HG03064 (cell line): ENCODE data around the gene BOD1L2.

ENCODE experiments used
- ATAC-seq: cut with Tn5 transposase; IDR thresholded peaks from one replicate; pipeline ENCODE4 v1.9.1; 2021; ENCODE audit warnings: low read depth; ENCODE audit not compliant: unreplicated experiment

Gene BOD1L2

DNA sequence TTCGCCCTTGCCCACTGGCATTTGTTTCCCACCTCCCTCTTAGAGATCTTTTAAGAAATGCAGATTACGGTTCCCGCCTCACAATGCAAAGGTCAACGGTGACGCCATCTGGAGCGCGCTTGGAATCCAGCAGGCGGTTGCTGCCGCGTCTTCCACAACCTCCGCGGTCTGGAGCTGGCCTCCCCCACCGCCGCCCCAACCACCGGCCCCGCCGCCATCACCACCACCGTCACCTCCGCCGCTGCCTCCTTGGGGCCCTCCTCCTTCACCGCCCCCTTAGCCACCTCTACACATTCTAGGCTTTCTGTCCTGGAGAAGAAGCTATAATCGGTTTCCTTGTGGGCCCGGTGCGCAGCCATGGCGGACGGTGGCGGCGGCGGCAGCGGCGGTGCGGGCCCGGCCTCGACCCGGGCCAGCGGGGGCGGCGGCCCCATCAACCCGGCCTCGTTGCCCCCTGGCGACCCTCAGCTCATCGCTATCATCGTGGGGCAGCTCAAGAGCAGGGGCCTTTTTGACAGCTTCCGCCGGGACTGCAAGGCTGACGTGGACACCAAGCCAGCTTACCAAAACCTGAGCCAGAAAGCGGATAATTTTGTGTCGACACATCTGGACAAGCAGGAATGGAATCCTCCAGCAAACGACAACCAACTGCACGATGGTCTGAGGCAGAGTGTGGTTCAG is at the start of gene BOD1L2:
Gene BOD1L2, plus strand, starts transcription at position 132 of the 681 bp plus-strand sequence. Its CDS starts 226 bp downstream, at position 358.
- ATAC-seq = no peak

DNA sequence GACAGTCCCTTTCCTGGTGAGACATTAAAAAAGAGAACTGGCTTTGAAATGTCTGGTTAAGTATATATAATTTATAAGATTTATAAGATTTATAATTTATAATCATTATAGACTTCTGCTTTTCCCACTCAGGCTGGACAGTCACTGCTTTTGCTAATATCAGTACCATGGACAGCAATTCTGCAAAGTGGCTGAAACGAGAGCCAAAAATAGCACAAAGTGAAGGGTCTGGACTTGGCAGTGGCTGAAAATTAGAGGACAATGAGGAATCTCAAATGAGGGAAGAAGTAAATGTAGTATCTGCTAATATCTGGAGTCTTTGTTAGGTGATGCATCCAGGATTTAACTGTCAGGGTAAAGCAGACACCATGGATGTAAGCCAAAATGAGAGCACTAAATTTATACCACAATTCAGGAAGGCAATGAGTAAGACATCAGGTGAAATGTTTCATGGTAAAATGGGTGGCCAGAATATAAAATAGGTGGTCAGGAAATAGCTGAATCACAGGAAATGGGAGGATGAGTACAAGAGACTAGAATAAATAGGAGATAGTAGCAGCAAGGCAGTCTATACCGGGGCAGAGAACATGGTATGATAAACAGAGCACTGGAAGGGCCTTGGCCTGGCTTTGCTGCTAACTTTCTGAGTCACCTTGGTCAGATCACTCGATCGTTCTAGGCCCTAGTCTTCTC is 39.6 kb upstream of the BOD1L2 start:
- no peak for ATAC-seq

DNA sequence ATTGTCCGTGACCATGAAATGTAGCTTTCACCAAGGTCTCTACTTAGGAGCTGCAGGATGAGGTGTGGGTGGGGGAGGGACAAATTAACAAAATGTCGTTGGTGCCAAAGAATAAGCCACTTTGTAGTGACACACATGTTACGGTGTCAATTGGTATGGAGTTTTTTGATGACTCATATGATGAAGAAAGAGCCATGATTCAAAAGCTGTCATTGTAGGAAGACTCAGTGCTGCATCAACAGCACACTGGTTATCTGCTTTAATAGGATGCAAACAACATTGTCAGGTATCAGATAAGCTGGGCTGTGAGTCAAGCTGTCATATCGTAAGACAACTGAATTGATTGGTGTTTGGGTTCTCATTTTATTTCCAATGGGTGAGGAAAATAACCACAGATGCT is 36.6 kb upstream of the BOD1L2 start:
- ATAC-seq = no peak

GRCh38 chr18:57113799-57114420 is 33.0 kb upstream of the BOD1L2 start:
- no peak for ATAC-seq

GRCh38 chr18:57116598-57117132 is 30.2 kb upstream of the BOD1L2 start:
- no peak for ATAC-seq

- no peak for ATAC-seq
Measured at GRCh38 chr18:57121542-57122112, 25.3 kb upstream of the BOD1L2 start.

- ATAC-seq = no peak
Measured at GRCh38 chr18:57122936-57123510, 23.9 kb upstream of the BOD1L2 start.

DNA sequence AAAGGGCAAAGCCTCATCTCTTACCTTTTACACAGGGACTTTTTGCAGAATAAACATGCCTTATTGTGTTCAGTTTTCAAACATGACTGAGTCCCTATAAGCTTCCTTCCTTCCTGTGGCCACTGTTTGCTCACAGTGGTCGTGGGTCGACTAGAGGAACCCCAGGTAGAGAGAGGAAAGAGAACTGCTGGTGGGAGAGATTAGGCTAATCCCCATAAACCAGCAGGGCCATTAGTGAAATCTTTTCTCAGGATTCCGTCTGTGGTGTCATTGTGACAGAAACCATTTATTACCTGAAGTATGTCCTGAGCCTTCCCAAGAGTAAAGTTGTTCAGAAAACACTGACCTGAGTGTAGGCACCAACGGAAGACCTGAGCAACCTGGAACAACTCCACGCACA is 21.3 kb upstream of the BOD1L2 start:
- no peak for ATAC-seq

- no peak for ATAC-seq
Measured at GRCh38 chr18:57128220-57128932, 18.5 kb upstream of the BOD1L2 start.

DNA sequence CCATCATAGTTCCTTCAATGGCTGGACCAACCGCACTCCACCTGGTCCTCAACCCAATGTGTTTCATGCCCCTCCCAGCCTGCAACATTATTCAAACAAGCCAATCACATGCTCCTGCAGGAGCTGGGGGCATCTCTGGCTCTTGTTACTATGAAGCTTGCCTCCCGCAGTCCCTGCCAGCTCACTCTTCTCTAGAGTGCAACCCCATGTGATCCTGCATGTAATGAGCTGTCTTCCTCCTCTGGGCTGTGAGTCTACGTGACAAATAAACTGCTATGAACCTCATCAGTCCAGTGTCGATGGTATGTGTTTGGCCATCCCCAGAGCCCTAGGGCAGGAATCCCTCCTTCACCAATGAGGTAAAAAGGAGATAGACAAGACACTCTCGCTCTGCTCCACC is 15.8 kb upstream of the BOD1L2 start:
- ATAC-seq = no peak

- ATAC-seq = no peak
Measured at GRCh38 chr18:57131782-57132181, 15.1 kb upstream of the BOD1L2 start.

- no peak for ATAC-seq
Measured at GRCh38 chr18:57134618-57135135, 12.2 kb upstream of the BOD1L2 start.

- ATAC-seq = no peak
Measured at GRCh38 chr18:57135699-57136098, 11.2 kb upstream of the BOD1L2 start.

DNA sequence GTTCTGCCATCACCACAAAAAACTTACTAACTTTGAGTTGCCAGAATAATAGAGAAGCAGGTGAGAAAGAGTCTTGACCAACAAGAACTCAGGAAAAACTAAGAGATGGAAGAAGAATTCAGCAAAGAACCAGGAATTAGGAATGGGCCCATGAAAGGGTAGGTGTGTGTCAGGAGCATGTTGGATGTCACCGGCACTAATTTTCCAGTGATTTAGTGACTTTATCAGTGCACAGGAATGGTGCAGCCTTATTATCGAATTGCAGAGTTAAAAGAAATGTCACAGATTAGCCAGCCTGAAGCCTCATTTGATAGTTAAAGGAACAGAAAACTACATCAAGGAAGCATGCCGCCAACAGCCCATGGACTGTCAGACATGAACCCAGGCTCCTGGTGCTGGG is 9.0 kb upstream of the BOD1L2 start:
- no peak for ATAC-seq

GRCh38 chr18:57141208-57142129 is 5.4 kb upstream of the BOD1L2 start:
- ATAC-seq = no peak

GRCh38 chr18:57142324-57142723 is 4.6 kb upstream of the BOD1L2 start:
- ATAC-seq = no peak

- no peak for ATAC-seq
Measured at GRCh38 chr18:57143265-57143664, 3.6 kb upstream of the BOD1L2 start.

DNA sequence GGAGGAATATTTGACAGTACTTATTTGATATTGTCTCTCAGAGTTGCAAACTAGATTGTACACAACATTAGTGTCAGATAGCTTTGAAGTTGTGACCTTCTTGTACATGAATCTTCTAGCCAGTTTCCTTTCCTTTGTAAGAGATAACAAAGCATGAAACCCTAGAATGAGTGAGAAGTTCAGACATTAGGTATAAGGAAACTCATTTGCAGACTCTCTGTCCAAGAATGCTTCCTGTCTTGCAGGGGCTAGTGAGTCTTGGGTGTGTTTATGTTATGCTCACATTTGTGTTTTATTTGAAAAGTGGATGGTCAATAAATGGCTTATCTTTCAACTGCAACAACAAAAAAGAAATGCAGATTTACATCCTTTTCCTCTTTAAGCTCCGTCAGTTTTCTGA is 1.4 kb downstream of the BOD1L2 start:
- no peak for ATAC-seq

- ATAC-seq = no peak
Measured at GRCh38 chr18:57149051-57149450, 2.2 kb downstream of the BOD1L2 start.
